A549 (cell line): ENCODE data around the gene AMIGO2. TPM values are rescaled to one million over a fixed set of nuclear protein-coding genes. Genes with fewer than 3 reads are reported as not detected.

ENCODE experiments used
- ATAC-seq, 2 experiments: fragments of 200-7000 bp in 1 of 2; fragments of >200 bp in 1 of 2; cut with Nextera tagmentation in 1 of 2; cut with Tn5 transposase in 1 of 2; 3 replicates each; pipeline versions ENCODE4 v1.8.0 to v1.9.1; 2018 to 2020; ENCODE audit warnings: mild to moderate bottlenecking in 1 of 2, moderate library complexity in 1 of 2
- CTCF ChIA-PET: fragments of 300-600 bp; sonication (Branson Sonifier 250); formaldehyde crosslinking; extraction: SDS; loops from one replicate; lab custom pipeline; 2021; ENCODE audit warnings: antibody characterized with exemption, inconsistent platforms; lab: Yijun Ruan, JAX
- POLR2A ChIA-PET: fragments of 350-600 bp; formaldehyde crosslinking; extraction: SDS; loops from one replicate; lab custom pipeline; 2021; ENCODE audit warnings: antibody characterized with exemption, inconsistent platforms; lab: Yijun Ruan, JAX
- DNase-seq, 2 experiments: peaks; one replicate each; pipeline versions ENCODE4 v3.0.0 to v3.0.0-alpha.2; 2011 to 2016; ENCODE audit warnings: low read depth in 1 of 2, low spot score in 1 of 2
- FAIRE-seq: peaks from 2 replicates; lab custom pipeline; 2011; peaks lifted over from hg19 to GRCh38; lab: Jason Lieb, UNC
- H3K27ac ChIP-seq, 2 experiments: fragments of >200 bp; sonication (Bioruptor Twin); formaldehyde crosslinking; 3 replicates each; pipeline ENCODE4 v1.5.1; 2016 to 2017
- H3K4me1 ChIP-seq: fragments of >200 bp; sonication (Bioruptor Twin); formaldehyde crosslinking; 3 replicates; pipeline ENCODE4 v1.6.1; 2016
- H3K4me2 ChIP-seq: fragments of >200 bp; sonication (Bioruptor Twin); formaldehyde crosslinking; 3 replicates; pipeline ENCODE4 v1.6.1; 2016
- H3K4me3 ChIP-seq: fragments of >200 bp; sonication (Bioruptor Twin); formaldehyde crosslinking; 3 replicates; pipeline ENCODE4 v1.5.1; 2016
- H3K9me3 ChIP-seq: fragments of >200 bp; sonication (Bioruptor Twin); formaldehyde crosslinking; 3 replicates; pipeline ENCODE4 v1.6.1; 2016
- BCL3 ChIP-seq: fragments of >200 bp; sonication (Bioruptor Twin); formaldehyde crosslinking; IDR thresholded peaks from 3 replicates; pipeline ENCODE4 v1.6.1; 2016
- CBX8 ChIP-seq: fragments of 200-600 bp; sonication (generic); IDR thresholded peaks from 2 replicates; pipeline ENCODE4 v1.6.1; 2016
- CEBPB ChIP-seq, 2 experiments: fragments of >200 bp in 1 of 2; sonication (Bioruptor Twin) in 1 of 2; formaldehyde crosslinking in 1 of 2; IDR thresholded peaks; 2 replicates each; pipeline ENCODE4 v1.6.1; 2012 to 2016
- CTCF ChIP-seq: fragments of >200 bp; sonication (Bioruptor Twin); formaldehyde crosslinking; IDR thresholded peaks from 3 replicates; pipeline ENCODE4 v1.5.1; 2016
- EHF ChIP-seq: fragments of 250-450 bp; sonication (Bioruptor Pico); IDR thresholded peaks from 2 replicates; pipeline ENCODE4 v1.5.0; 2020; ENCODE audit warnings: mild to moderate bottlenecking
- ELK1 ChIP-seq: fragments of 150-350 bp; IDR thresholded peaks from 2 replicates; pipeline ENCODE4 v1.6.1; 2014; ENCODE audit warnings: low read depth, mild to moderate bottlenecking, low read length
- ESRRA ChIP-seq: fragments of 150-350 bp; IDR thresholded peaks from 2 replicates; pipeline ENCODE4 v1.6.1; 2014; ENCODE audit warnings: mild to moderate bottlenecking, low read length, borderline replicate concordance
- HDAC2 ChIP-seq: fragments of 200-600 bp; sonication (generic); IDR thresholded peaks from 2 replicates; pipeline ENCODE4 v1.6.1; 2016
- HES2 ChIP-seq: fragments of >200 bp; sonication (Bioruptor Twin); formaldehyde crosslinking; IDR thresholded peaks from 2 replicates; pipeline ENCODE4 v1.6.1; 2016
- HOXB13 ChIP-seq: fragments of 250-450 bp; sonication (Bioruptor Pico); IDR thresholded peaks from 2 replicates; pipeline ENCODE4 v1.5.0; 2020; ENCODE audit warnings: low read depth, mild to moderate bottlenecking, moderate library complexity
- HOXB5 ChIP-seq: fragments of 250-450 bp; sonication (Bioruptor Pico); IDR thresholded peaks from 2 replicates; pipeline ENCODE4 v1.5.0; 2020; ENCODE audit warnings: mild to moderate bottlenecking, moderate library complexity
- JUNB ChIP-seq: fragments of >200 bp; sonication (Bioruptor Twin); formaldehyde crosslinking; IDR thresholded peaks from 2 replicates; pipeline ENCODE4 v1.6.1; 2016
- MAX ChIP-seq: IDR thresholded peaks from 2 replicates; pipeline ENCODE4 v1.6.1; 2012
- NFE2L2 ChIP-seq: fragments of 150-350 bp; conservative IDR thresholded peaks from 2 replicates; pipeline ENCODE4 v1.6.1; 2014; ENCODE audit warnings: low read length
- NPAS2 ChIP-seq: fragments of 250-450 bp; sonication (Bioruptor Pico); IDR thresholded peaks from 2 replicates; pipeline ENCODE4 v1.8.0; 2022; ENCODE audit warnings: mild to moderate bottlenecking, moderate library complexity, borderline replicate concordance
- PHF8 ChIP-seq: fragments of 200-600 bp; sonication (generic); IDR thresholded peaks from 2 replicates; pipeline ENCODE4 v1.6.1; 2016; ENCODE audit warnings: low read depth, mild to moderate bottlenecking, antibody characterized with exemption, moderate library complexity, borderline replicate concordance
- POLR2AphosphoS2 ChIP-seq: conservative IDR thresholded peaks from 2 replicates; pipeline ENCODE4 v1.6.1; 2012; ENCODE audit warnings: low read length, improper control_type of control experiment, inconsistent platforms
- RNF2 ChIP-seq: fragments of 200-600 bp; sonication (generic); IDR thresholded peaks from 2 replicates; pipeline ENCODE4 v1.6.1; 2016; ENCODE audit warnings: low read depth, mild to moderate bottlenecking, antibody characterized with exemption, moderate library complexity, borderline replicate concordance
- SREBF2 ChIP-seq: fragments of 450-650 bp; IDR thresholded peaks from 2 replicates; pipeline ENCODE4 v1.6.1; 2014; ENCODE audit warnings: mild to moderate bottlenecking, moderate library complexity
- TFCP2L1 ChIP-seq: fragments of 250-450 bp; sonication (Bioruptor Pico); IDR thresholded peaks from 2 replicates; pipeline ENCODE4 v1.5.0; 2021; ENCODE audit warnings: mild to moderate bottlenecking
- TP53 ChIP-seq: fragments of 250-450 bp; sonication (Bioruptor Pico); IDR thresholded peaks from 2 replicates; pipeline ENCODE4 v1.5.0; 2021; ENCODE audit warnings: mild to moderate bottlenecking, moderate library complexity
- ZNF302 ChIP-seq: fragments of 250-450 bp; sonication (Bioruptor Pico); IDR thresholded peaks from 2 replicates; pipeline ENCODE4 v1.9.0; 2021; ENCODE audit warnings: inconsistent platforms, mild to moderate bottlenecking, moderate library complexity
- WGBS: methylation state at CpG from one replicate; pipeline ENCODE4 v1.1.6; 2017; ENCODE audit errors: missing lambda C conversion rate; 5-methylcytosine and 5-hydroxymethylcytosine counted together
- polyA plus RNA-seq, 4 experiments: library from polyadenylated mRNA; depleted of rRNA in 3 of 4; stranded (reverse); fragments of >200 nt; fragmentation: RNase III in 1 of 4; extraction: RNeasy Plus Mini Kit Qiagen cat#74134 plus additional on column Dnase treatment in 1 of 4; gene quantifications; 2 replicates in 3 of 4; 3 replicates in 1 of 4; pipeline ENCODE4 v1.2.3, GENCODE V29; 2011 to 2017
- TF ChIP-seq, protein P1 (sequence below): fragments of 200-600 bp; sonication (generic); IDR thresholded peaks from 2 replicates; pipeline ENCODE4 v1.6.1; 2016; ENCODE audit warnings: antibody characterized with exemption, mild to moderate bottlenecking, moderate library complexity

Gene AMIGO2
- polyA plus RNA-seq, 2 of the 4 experiments (the other 2 are of a cell fraction) = 288 to 636 TPM

DNA sequence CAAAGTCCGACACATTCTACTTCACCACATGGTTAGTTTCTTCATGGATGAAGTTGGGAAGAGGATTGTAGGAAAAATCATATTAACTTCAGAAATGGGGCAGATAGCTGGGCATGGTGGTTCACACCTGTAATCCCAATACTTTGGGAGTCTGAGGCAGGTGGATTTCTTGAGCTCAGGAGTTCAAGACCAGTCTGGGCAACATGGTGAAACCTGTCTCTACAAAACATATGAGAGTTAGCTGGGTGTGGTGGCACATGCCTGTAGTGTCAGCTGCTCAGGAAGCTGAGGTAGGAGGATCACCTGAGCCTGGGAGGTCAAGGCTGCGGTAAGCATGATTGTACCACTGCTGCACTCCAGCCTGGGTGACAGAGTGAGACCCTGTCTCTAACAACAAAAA is 49.9 kb downstream of the AMIGO2 start:
- ChIA-PET POLR2A (no interaction called here), CTCF (interaction anchor here (0.6 to 1.1 kb wide), 3 partner anchors 9 to 367 kb away, joined by 3 to 5 read pairs (median 3); no protein-coding TSS in a partner anchor)
- FAIRE-seq (no peak), ATAC-seq (no peak), DNase-seq (no peak)
- peaks cover 31% of the 10 kb centered on the region for H3K4me1 ChIP-seq
- no peak overlapping the region for H3K4me3 ChIP-seq
- WGBS = 95% methylated on average over 2 of the region's 2 CpGs
- H3K4me2 ChIP-seq = no peak overlapping the region
- no peak for TF ChIP-seq JUNB
- no peaks in the 10 kb centered on the region for H3K9me3 ChIP-seq
- no peak overlapping the region; a peak in 1 of 6 replicates for H3K27ac ChIP-seq

DNA sequence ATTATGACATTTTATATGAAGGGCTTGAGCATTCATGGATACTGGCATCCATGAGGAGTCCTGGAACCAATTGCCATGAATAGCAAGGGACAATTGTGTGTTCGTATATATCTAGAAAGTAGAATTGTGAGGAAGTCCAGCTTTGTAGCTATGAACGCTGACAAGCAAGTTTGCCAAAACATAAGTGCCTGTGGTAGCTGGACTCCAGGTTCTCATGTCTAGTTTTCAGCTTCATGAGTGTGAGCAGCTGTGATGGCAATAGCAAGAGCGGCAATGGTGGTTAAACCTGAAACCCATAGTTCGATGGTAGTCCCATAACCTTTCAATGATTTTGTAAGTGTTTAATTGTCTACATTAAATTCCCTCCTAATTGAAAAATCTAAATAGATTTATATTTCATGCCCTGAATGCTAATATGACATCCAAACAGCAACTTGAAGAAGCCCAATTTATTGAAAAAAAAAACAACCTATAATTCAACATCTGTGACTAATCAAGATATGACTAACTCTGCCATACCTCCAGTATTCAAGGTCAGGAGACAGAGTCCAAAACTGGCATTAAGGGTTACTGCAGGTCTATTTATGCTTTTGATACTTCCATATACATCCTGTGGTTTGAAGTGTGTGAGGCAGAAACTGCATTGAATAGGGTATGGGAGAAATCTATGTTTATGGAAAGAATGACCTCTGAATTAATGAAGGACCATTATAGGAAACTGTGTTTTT is 50.6 kb downstream of the AMIGO2 start:
- ChIA-PET CTCF (interaction anchor here (0.8 to 1.1 kb wide), 2 partner anchors 8 to 50 kb away, joined by 4 to 5 read pairs; partner anchors contain the start of genes AMIGO2 and PCED1B), POLR2A (no interaction called here)
- TF ChIP-seq SREBF2 = no peak
- TF ChIP-seq TP53 (CRISPR knock-in tag) = no peak
- TF ChIP-seq ELK1 = no peak
- TF ChIP-seq, protein P1, sequence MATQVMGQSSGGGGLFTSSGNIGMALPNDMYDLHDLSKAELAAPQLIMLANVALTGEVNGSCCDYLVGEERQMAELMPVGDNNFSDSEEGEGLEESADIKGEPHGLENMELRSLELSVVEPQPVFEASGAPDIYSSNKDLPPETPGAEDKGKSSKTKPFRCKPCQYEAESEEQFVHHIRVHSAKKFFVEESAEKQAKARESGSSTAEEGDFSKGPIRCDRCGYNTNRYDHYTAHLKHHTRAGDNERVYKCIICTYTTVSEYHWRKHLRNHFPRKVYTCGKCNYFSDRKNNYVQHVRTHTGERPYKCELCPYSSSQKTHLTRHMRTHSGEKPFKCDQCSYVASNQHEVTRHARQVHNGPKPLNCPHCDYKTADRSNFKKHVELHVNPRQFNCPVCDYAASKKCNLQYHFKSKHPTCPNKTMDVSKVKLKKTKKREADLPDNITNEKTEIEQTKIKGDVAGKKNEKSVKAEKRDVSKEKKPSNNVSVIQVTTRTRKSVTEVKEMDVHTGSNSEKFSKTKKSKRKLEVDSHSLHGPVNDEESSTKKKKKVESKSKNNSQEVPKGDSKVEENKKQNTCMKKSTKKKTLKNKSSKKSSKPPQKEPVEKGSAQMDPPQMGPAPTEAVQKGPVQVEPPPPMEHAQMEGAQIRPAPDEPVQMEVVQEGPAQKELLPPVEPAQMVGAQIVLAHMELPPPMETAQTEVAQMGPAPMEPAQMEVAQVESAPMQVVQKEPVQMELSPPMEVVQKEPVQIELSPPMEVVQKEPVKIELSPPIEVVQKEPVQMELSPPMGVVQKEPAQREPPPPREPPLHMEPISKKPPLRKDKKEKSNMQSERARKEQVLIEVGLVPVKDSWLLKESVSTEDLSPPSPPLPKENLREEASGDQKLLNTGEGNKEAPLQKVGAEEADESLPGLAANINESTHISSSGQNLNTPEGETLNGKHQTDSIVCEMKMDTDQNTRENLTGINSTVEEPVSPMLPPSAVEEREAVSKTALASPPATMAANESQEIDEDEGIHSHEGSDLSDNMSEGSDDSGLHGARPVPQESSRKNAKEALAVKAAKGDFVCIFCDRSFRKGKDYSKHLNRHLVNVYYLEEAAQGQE = no peak
- no peak for TF ChIP-seq EHF
- no peak for TF ChIP-seq ESRRA
- no peak for TF ChIP-seq TFCP2L1 (CRISPR knock-in tag)
- TF ChIP-seq POLR2AphosphoS2 = no peak
- TF ChIP-seq BCL3 = no peak
- TF ChIP-seq ZNF302 (CRISPR knock-in tag) = no peak
- no peak for TF ChIP-seq CBX8
- no peak for TF ChIP-seq HOXB13 (CRISPR knock-in tag)
- no peak for TF ChIP-seq RNF2
- no peak for TF ChIP-seq NPAS2 (CRISPR knock-in tag)
- Histone ChIP-seq H3K4me1 (peaks cover 24% of the 10 kb centered on the region), H3K9me3 (no peaks in the 10 kb centered on the region), H3K4me3 (no peak overlapping the region), H3K4me2 (no peak overlapping the region), H3K27ac (no peak overlapping the region; a peak in 1 of 6 replicates)
- DNase-seq (no peak), FAIRE-seq (no peak), ATAC-seq (no peak)
- WGBS = 66% methylated on average over 4 of the region's 4 CpGs

- TF ChIP-seq HES2 (no peak), MAX (no peak), HOXB5 (CRISPR knock-in tag) (no peak), HDAC2 (no peak), NFE2L2 (no peak), PHF8 (no peak), TFCP2L1 (CRISPR knock-in tag) (no peak), JUNB (no peak), RNF2 (no peak), CTCF (no peak), CEBPB (IDR thresholded peaks at IDR 0.05) (no peak)
- Histone ChIP-seq H3K4me1 (peaks cover 14% of the 10 kb centered on the region), H3K4me3 (no peak overlapping the region), H3K9me3 (no peaks in the 10 kb centered on the region), H3K27ac (no peak overlapping the region), H3K4me2 (no peak overlapping the region)
- POLR2A ChIA-PET = no interaction called here
- DNase-seq = no peak
- CTCF ChIA-PET = interaction anchor here (0.8 to 0.9 kb wide), 2 partner anchors 51 to 352 kb away, joined by 3 to 4 read pairs; partner anchors contain the start of genes AMIGO2 and PCED1B
- ATAC-seq = no peak
- no peak for FAIRE-seq
- 85% methylated on average over 5 of the region's 5 CpGs for WGBS
Measured at GRCh38 chr12:47028186-47028585, 51.6 kb downstream of the AMIGO2 start.
